GM12878 (cell line): ENCODE measurements around the gene CWC27. TPM values are rescaled to one million over a fixed set of nuclear protein-coding genes. Genes with fewer than 3 reads are reported as not detected.

ENCODE experiments used
- ATF2 ChIP-seq: IDR thresholded peaks from 2 replicates; pipeline ENCODE4 v1.6.1; 2012; ENCODE audit warnings: low read length, inconsistent platforms
- CBFB ChIP-seq: IDR thresholded peaks from 2 replicates; pipeline ENCODE4 v1.6.1; 2016; ENCODE audit warnings: antibody characterized with exemption, low read depth
- CREB1 ChIP-seq: IDR thresholded peaks from 2 replicates; pipeline ENCODE4 v1.6.1; 2012; ENCODE audit warnings: low read depth, mild to moderate bottlenecking, inconsistent platforms
- CREM ChIP-seq: IDR thresholded peaks from 2 replicates; pipeline ENCODE4 v1.6.1; 2014; ENCODE audit warnings: antibody characterized with exemption, low read depth
- EED ChIP-seq: sonication (generic); IDR thresholded peaks from 2 replicates; pipeline ENCODE4 v1.6.1; 2016; ENCODE audit warnings: antibody characterized with exemption, low read depth
- ELK1 ChIP-seq: IDR thresholded peaks from 2 replicates; pipeline ENCODE4 v1.6.1; 2012; ENCODE audit warnings: low read depth, low read length, improper control_type of control experiment
- GABPA ChIP-seq: IDR thresholded peaks from 2 replicates; pipeline ENCODE4 v1.6.1; 2014; ENCODE audit warnings: antibody characterized with exemption, low read depth, mild to moderate bottlenecking, inconsistent platforms
- JUNB ChIP-seq: IDR thresholded peaks from 2 replicates; pipeline ENCODE4 v1.6.1; 2016; ENCODE audit warnings: antibody characterized with exemption, mild to moderate bottlenecking
- MEF2B ChIP-seq: fragments of 450-650 bp; IDR thresholded peaks from 2 replicates; pipeline ENCODE4 v1.6.1; 2018; ENCODE audit warnings: mild to moderate bottlenecking, moderate library complexity; ENCODE audit not compliant: partially characterized antibody, poor library complexity, severe bottlenecking
- MTA2 ChIP-seq: fragments of 450-650 bp; IDR thresholded peaks from 2 replicates; pipeline ENCODE4 v1.6.1; 2016; ENCODE audit warnings: low read depth, mild to moderate bottlenecking, moderate library complexity
- NFIC ChIP-seq: IDR thresholded peaks from 2 replicates; pipeline ENCODE4 v1.6.1; 2012; ENCODE audit warnings: low read depth, mild to moderate bottlenecking, inconsistent platforms, low read length, moderate library complexity
- NFYA ChIP-seq: IDR thresholded peaks from 2 replicates; pipeline ENCODE4 v1.6.1; 2011; ENCODE audit warnings: low read depth, mild to moderate bottlenecking, low read length, improper control_type of control experiment, borderline replicate concordance
- NRF1 ChIP-seq: conservative IDR thresholded peaks from 2 replicates; pipeline ENCODE4 v1.6.1; 2011; ENCODE audit warnings: mild to moderate bottlenecking, low read depth, low read length, improper control_type of control experiment
- RAD51 ChIP-seq: fragments of 450-650 bp; IDR thresholded peaks from 2 replicates; pipeline ENCODE4 v1.6.1; 2016; ENCODE audit warnings: moderate library complexity, mild to moderate bottlenecking, inconsistent platforms
- SMAD5 ChIP-seq: IDR thresholded peaks from 2 replicates; pipeline ENCODE4 v1.6.1; 2016; ENCODE audit warnings: antibody characterized with exemption, low read depth
- SREBF2 ChIP-seq: IDR thresholded peaks from 2 replicates; pipeline ENCODE4 v1.6.1; 2012; ENCODE audit warnings: mild to moderate bottlenecking, low read length
- SUPT20H ChIP-seq: IDR thresholded peaks from 2 replicates; pipeline ENCODE4 v1.6.1; 2011; ENCODE audit warnings: low read depth, mild to moderate bottlenecking, low read length, moderate library complexity, borderline replicate concordance; ENCODE audit not compliant: control insufficient read depth
- polyA plus RNA-seq, 11 experiments: library from polyadenylated mRNA; depleted of rRNA in 4 of 11; unstranded in 6 of 11; stranded (reverse) in 5 of 11; fragments of >200 nt; fragmentation: Nextera tagmentation in 4 of 11; fragmentation: Illumina TruSeq in 1 of 11; extraction: Ambion mirVana in 4 of 11; extraction: Trizol in 1 of 11; gene quantifications; 1 replicate in 1 of 11; 2 replicates in 10 of 11; pipeline versions ENCODE4 v1.2.1 to v1.2.3, GENCODE V29; 2011 to 2016; ENCODE audit warnings: inconsistent platforms in 2 of 11, missing spikeins in 2 of 11, low read depth in 1 of 11
- total RNA-seq, 4 experiments: library from RNA; depleted of rRNA in 3 of 4; stranded (reverse); fragments of >200 nt in 3 of 4; fragmentation: Illumina TruSeq in 1 of 4; extraction: Trizol in 1 of 4; gene quantifications; 2 replicates each; pipeline versions ENCODE4 v1.2.1 to v1.2.3, GENCODE V29; 2013 to 2021

Gene CWC27
- total and polyA plus RNA-seq, 10 of the 15 experiments (the other 5 are each of a cell fraction or from before 2014, with no cell fraction given), result 21.7 to 61.9 (median 47.0) TPM

- TF ChIP-seq EED (peak; percentile 0; the same call in 1 of the 2 replicates), SUPT20H (no peak), SREBF2 (no peak), MEF2B (peak; percentile 77), GABPA (0 out of 2 replicates have a peak, but pooled peaks have one; percentile 19), JUNB (peak; percentile 75), RAD51 (no peak), NFYA (no peak), NRF1 (no peak), ELK1 (no peak), ATF2 (peak; percentile 74), MTA2 (0 out of 2 replicates have a peak, but pooled peaks have one; percentile 5), CREB1 (peak; percentile 38; the same call in 1 of the 2 replicates), NFIC (peak; percentile 83), CREM (peak; percentile 53; the same call in 1 of the 2 replicates), SMAD5 (0 out of 2 replicates have a peak, but pooled peaks have one; percentile 34), CBFB (0 out of 2 replicates have a peak, but pooled peaks have one; percentile 10)
Observed at GRCh38 chr5:65061974-65062353, 293.2 kb downstream of the CWC27 start (continued).
